ENCODE results near the gene TSPAN13. TPM values are rescaled to one million over a fixed set of nuclear protein-coding genes. Genes with fewer than 3 reads are reported as not detected.
A peak's percentile ranks its signal among the peaks of the same experiment; 100 is the strongest.

Gene TSPAN13
- polyA plus RNA-seq (2014; cell fraction: cytosol; rRNA removed) = 38.4 and 42.4 TPM in 2 replicates
- polyA plus RNA-seq (2014; cell fraction: nucleus; rRNA removed) = 16.9 and 20.2 TPM in 2 replicates

DNA sequence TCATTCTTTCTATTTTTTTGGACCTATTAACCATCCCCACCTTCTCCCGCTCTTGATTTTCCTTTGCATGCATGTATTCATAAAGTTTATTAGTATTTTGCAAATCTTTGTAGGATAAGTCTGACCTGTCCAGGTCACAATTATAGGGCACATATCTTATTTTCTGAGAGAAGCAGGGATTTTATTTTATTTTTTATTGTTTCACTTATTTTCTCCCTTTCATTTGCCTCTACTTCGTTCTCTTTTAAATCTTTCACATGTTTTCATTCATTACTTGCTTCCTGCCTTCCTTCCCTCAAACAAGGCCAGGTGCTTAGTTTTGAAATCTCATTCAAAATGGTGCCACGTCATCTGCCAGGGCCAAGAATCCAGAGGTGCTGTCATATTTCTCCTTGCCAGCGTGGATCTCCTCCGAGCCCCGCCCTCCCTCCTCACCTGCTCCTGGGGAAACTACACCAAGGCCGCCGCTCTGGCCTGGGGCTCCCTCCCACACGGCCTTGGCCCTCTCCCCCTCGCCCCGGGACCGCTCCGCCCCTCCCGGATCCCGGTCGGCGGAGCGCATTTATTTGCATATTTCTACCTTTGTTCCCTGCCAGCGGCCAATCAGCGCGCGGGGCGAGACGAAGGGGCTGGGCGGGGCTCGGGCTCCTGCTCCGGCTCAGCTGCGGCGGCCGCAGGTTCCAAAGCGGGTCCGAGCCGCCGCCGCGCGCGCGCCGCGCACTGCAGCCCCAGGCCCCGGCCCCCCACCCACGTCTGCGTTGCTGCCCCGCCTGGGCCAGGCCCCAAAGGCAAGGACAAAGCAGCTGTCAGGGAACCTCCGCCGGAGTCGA, at the start of gene TSPAN13:
TSS of gene TSPAN13 (plus strand) at position 654 of the 830 bp plus-strand sequence. CDS start 213 bp downstream, outside the sequence.
- DNase-seq (ENCODE audit: low spot score) = peak; percentile 90

DNA sequence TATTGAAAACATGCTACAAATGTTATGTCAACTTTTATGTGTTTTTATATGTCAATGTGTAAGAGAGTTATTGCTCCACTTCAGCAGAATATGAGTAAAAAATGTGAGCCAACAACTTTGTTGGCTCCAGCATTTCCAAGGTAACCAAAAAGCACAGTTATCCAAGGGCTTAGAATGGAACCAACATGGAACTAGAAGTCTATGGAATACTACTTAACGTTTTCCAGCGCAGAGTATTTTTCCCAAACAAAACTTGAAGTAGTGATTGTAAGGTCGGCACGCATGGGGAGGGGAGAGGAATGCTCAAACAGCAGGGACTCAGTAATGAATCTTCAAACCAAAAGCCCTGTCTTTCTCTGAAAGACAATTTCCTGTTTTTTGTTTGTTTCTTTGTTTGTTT, 45.0 kb upstream of the TSPAN13 start:
- no peak for DNase-seq (ENCODE audit: low spot score)

DNA sequence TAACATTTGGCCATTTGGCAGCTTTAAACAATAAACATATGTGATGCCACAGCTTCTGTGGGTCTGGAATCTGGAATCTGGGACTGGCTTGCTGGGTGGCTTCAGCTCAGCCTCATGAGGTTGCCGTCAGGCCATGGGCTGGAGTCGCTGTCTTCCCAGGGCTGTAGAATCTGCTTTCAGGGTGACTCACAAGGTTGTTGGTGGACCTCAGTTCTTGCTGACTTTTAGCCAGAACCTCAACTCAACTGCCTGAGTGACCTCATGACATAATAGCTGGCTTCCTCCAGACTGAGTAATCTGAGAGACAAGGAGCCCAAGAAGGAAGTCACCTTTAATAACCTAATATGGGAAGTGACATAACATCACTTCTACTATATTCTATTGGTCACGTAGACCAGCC, 44.6 kb upstream of the TSPAN13 start:
- no peak for DNase-seq (ENCODE audit: low spot score)

DNA sequence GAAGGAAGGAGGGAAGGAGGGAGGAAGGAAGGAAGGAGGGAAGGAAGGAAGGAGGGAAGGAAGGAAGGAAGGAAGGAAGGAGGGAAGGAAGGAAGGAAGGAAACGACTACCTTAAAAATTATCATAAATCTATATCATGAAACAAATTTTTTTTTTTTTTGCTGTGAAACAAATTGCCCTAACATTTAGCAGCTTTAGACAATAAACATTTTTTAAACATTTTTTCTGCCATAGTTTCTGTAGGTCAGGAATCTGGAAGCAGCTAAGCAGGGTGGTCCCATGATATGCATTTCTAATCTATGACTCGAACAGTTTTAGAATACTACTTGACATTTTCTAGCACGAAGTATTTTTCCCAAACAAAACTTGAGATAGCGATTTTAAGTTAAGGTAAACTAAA, 42.9 kb upstream of the TSPAN13 start:
- no peak for DNase-seq (ENCODE audit: low spot score)

DNA sequence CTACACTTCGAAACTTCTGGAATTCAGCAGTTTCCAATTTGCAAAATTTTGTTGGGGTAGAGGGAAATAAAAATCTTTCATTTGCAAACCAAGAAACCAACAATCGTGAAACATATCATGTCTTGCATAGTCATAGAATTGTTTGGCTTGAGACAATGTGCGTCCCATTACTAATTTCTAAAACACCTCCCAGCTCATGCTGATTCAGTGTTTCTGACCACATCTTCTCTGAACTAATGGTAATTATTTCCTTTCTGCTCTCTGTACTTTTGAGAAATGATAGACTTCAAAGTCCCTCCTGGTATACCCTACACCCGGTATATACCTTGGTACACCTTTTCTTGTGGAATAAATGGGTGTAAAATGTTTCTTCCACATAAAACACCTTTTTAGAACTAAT, 41.8 kb upstream of the TSPAN13 start:
- no peak for DNase-seq (ENCODE audit: low spot score)

DNA sequence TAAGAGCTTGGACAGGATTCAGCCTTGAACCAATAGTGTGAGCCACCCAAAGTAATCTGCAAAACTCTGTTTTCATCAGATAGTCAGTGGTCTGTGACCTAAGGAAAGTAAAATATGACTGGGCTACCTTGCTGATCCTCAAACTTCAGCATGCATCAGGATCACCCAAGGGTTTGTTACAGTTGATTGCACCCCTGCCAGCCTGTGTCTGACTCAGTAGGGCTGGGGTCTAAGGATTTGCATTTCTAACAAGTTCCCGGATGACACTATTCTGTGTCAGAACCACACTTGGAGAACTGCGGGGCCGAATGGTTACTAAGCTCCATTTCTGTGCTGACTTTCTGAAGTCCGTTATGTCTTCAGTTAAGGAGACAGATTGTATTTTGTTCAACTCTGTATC, 40.6 kb upstream of the TSPAN13 start:
- DNase-seq (ENCODE audit: low spot score) = no peak

DNA sequence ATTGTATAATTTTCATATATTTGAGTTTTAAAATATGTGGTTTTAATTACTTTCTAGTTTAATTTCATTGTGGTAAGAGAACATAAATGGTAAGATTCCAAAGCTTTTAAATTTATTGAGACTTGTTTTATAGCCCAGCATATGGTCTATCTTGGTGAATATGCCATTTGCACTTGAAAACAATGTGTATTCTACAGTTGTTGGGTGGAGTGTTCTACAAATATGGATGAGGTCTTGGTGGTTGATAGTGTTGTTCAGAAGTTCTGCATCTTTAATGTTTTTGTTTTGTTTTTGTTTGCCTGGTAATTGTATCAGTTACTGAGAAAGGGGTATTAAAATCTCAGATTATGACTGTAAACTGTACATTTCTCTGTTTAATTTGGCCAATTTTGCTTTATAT, 37.6 kb upstream of the TSPAN13 start:
- no peak for DNase-seq (ENCODE audit: low spot score)

DNA sequence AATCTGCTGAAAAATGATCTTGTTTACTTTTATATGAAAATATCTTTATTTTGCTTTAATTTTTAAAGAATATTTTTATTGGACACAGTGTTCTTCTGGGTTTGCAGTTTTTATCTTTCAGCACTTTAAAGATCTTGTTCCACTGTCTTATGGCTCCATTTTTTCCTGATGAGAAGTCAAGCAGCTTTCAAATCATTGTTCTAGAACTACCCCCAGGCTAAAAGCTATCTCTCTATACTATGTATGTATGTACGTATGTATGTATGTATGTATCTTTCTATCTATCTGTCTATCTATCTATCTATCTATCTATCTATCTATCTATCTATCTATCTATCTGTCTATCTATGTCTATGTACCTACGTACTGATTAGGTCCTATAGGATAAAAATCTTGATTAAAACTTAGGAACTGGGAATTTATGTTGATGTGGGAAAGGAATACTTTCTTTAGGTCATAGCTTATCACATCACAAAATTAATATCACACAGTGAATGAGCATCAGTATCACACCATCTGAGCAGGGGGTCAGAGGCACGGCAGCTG, 35.4 kb upstream of the TSPAN13 start:
- no peak for DNase-seq (ENCODE audit: low spot score)

DNA sequence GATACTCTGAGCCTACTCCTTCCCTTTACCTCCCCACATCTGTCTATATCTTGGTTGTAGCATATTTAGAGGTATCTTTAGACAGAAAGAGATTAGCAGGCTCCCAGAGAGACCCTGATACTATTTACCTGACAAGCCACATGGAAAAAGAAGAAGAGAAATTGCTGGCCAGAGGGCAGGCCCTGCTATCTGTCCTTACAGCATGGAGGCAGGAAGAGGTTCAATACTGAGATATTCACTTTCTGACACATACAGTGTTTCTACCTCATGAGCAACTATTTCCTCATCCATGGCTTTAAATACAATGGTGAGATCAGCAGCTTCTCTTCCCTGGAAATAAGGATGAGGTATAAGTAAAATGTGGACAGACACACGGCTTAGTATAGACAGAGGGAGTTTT, 33.9 kb upstream of the TSPAN13 start:
- no peak for DNase-seq (ENCODE audit: low spot score)

DNA sequence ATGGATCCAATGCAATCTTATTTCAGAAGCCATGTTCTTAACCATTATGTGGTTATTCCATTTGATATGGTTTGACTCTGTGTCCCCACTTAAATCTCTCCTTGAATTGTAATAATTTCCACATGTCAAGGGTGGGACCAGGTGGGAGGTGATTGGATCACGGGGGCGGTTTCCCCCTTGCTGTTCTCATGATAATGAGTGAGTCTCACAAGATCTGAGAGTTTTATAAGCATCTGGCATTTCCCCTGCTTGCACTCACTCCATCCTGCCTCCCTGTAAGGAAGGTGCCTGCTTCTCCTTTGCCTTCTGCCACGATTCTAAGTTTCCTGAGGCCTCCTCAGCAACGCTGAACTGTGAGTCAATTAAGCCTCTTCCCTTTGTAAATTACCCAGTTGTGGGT, 32.0 kb upstream of the TSPAN13 start:
- no peak for DNase-seq (ENCODE audit: low spot score)

DNA sequence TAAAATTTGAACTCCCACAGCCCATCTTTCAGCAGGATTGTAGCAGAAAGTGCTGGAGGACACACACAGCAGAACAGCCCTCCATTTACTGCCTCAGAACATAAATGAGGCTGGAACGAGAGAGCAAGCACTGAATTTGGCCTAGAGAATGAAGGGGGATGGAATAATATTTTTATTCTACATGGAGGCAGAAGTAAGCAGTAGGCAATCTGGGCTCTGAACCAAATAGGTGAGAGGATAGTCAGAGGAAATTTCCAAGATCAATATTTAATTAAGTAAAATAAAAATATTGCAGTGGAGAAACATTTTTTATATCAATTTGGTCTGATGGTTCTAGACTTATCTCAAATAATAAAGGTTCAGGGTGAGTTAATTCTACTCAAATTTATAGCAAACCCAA, 29.2 kb upstream of the TSPAN13 start:
- no peak for DNase-seq (ENCODE audit: low spot score)

DNA sequence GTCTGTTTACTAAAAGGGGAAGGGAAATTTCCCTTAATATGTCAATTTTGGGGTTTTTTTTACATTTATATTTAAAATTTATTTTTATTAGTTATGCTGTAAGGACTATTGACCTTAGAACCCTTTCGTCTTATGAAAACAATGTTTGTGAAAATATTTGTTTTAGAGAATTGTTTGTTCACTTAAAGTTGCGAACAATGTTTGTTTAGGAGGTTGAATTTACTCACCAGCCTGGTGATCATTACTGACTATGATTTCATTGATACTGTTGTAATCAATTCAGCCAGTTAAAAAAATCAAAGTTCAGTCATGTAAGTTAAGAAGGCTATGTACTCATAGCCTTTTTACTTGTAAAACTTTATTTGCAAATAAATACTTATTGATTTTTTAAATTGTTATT, 27.4 kb upstream of the TSPAN13 start:
- no peak for DNase-seq (ENCODE audit: low spot score)

DNA sequence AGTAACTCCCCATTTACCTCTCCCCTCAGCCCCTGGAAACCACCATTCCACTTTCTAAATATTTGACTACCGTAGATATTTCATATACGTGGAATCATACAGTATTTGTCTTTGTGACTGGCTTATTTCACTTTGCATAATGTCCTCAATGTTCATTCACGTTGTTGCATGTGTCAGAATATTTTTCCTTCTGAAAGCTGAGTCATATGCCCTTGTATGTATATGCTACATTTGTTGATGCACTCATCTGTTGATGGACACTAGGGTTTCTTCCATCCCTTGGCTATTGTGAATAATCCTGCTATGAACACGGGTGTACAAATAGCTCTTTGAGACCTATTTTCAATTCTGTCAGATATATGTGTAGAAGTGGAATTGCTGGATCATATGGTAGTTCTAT, 25.8 kb upstream of the TSPAN13 start:
- no peak for DNase-seq (ENCODE audit: low spot score)

DNA sequence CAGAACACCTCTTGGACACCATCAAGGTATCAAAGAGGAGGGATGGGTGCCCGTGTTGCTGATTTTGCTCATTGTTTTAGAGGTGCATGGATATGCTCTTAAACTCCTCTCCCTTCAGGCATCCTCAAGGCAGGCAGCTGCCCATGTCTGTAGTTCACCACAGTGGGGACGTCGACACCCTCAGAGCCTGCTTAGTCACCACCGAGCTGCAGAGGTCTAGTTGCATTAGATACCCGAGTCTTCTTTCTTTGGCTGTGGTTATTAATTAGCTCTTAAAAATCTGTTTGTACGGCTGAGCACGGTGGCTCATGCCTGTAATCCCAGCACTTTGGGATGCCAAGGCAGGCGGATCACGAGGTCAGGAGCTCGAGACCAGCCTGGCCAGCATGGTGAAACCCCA, 24.7 kb upstream of the TSPAN13 start:
- DNase-seq (ENCODE audit: low spot score) = no peak

DNA sequence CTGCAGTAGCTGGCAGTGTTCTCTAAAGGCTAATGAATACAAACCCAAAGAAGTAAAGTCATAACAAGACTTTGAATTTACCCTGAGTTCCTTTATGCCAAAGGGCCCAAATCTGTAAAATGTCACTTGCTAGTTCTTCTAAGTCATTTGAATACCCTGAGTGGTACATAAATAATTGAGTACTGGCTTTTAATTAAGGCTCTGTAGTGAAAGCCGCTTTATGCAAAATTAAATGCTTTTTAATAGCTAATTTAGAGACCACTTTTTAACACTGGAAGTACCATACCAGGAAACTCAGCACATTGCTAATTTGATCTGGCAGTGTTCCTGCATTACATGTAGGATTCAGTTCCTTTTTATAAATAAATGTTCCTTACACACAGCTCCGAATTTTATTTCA, 24.0 kb upstream of the TSPAN13 start:
- no peak for DNase-seq (ENCODE audit: low spot score)

DNA sequence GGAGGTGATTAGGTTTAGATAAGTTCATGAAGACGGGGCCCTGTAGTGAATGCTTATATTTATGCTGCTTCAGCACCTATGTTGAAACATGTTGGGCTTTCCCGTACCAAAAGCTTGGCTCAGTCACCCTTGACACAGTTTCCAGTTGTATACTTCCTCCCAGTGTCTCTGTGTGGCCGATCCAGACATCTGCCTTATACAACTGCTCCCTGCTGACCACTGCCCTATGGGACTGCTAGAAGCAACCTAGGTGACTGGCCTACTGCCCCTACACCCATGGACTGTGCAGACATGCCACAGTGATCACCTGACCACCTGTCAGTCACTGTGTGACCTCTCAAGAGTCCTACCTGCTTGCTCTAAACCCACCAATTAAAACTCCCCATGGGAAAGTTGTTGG, 22.6 kb upstream of the TSPAN13 start:
- DNase-seq (ENCODE audit: low spot score) = no peak

DNA sequence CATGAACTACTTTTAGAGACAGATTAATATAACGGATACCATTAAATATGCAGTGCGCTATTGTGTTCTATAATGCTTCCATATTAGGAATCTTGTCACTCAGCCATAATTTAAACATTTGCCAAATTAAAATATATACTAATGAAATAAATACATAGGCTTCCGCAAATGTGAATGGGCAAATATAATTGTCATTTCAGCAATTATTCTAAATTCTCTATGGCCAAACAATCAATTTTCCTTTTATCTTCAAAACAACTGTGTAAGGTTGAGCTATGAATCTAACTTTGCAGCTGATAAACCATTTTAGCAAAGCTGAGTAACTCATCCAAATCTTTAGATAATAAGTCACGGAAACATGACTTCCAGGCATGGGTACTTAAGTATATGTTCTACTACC, 20.7 kb upstream of the TSPAN13 start:
- no peak for DNase-seq (ENCODE audit: low spot score)

DNA sequence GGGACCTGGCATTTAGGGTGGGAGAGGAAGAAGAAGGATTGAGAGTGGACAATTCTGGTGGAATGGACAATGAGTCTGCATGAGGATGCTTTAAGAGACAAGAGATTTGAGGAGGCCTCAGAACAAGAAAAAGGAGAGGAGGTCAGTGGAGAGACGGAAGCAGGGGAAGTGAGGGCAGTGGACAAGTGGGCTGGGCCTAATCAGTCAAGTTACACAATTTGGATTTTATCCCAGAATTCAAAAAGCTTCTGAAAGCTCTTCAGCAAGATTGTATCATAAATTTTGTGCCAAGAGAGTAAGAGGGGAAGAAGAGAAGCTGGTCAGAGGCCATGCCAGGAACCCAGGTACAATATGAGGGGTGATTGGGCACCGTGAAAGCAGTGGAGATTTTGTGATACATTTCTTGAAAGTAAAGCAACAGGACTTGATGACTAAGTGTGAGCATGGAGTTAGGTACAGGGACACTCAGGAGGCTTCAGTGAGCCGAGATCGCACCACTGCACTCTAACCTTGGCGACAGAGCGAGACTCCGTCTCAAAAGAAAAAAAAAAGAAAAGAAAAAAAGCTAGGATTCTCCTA, 19.3 kb upstream of the TSPAN13 start:
- no peak for DNase-seq (ENCODE audit: low spot score)

DNA sequence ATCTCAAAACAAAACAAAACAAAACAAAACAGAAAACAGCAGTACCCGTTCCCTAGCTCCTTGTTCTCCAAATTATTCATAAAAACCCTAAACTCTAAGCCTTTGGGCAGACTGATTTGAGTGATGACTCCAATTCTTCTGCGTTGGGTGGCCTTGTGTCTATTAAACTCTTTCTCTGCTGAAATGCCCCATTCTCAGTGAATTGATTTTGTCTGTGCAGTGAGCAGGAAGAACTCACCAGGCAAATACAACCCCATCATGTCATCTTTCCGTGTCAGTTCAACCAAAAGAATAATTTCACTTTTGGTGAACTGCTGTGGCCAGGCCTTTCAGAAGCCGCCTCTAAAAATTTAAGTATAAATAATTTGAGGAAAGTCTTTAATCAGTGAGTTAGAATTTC, 18.5 kb upstream of the TSPAN13 start:
- no peak for DNase-seq (ENCODE audit: low spot score)

DNA sequence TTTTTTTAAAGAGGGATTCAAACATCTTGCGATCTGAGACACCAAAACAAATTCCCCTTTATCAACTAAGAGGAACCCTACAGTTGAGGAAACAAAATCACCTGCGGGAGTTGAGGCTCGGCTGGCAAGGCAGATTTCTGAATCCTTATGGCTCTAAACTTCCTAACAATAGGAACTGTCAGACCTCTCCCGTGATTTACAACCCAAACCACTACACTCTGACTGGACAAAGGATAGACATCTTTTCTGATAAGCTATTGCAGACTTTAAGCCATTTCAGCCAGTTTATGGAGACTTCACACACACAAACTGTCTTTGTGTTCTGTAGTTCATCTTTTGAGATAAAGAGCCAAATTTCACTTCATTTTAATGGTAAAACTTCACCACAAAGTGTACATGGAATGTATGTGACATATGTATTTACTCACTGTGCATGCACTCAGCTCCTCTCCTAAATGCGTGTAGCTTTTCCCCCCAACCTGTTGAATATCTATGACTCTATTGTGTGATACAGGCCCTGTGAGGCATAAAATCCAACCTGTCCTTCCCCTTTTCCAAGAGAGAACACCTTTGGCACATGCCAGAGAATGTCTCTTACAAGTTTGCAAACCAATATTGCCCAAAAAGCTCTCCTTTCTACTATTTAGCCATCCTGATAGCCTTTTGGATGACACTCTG, 15.4 kb upstream of the TSPAN13 start:
- DNase-seq (ENCODE audit: low spot score) = no peak

DNA sequence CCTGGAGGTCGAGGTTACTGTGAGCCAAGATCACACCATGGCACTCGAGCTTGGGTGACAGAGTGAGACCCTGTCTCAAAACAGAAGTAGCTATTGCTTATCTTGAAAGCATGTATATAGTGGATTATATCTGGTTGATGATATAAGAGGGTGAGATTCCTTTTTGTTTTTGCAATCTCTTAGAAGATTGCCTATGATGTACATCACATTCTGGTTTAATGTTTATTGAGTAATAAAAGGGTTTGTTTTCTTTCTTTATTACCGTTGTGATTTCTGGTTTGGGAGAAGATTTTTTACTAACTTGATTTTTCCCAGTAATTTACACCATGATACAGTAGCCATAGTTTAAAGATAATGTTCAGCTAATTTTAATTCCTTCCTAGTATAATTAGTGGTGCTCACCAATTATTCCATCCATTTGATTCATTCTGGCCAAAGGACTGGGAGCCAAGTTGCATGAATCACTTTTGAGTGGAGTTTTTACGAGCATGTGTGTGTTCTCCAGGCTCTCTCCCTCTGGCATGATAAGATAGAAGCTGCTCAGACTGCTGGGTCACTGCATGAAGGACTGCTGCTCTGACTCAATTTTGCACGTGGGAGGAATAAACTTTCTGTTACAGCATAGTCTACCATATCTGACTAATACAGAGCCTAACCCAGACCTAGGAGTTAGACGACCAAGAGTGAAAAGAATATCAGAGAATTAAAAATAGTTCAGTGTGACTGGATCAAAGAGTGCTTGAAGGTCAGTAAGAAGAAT, 13.5 kb upstream of the TSPAN13 start:
- DNase-seq (ENCODE audit: low spot score) = no peak

DNA sequence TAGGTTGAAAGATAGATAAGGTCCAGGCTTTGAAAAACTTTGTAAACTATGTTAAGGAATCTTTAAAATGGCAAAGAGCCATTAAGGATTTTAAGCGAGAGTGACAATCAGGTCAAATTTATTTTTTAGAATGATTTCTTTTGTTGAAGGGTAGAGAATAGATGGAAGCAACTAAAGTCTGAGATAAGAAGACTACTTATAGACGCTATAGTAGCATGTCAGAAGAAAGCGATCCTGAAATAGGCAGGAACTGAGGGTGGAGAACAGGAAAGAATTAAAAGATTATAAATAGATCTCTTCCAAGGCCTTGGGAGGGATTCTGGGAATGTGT, 13.0 kb upstream of the TSPAN13 start:
- no peak for DNase-seq (ENCODE audit: low spot score)

All from SK-N-DZ (cell line).